PC-3 (cell line): Measurements from ENCODE around the gene HASPIN. TPM values are rescaled to one million over a fixed set of nuclear protein-coding genes. Genes with fewer than 3 reads are reported as not detected.
A peak's percentile ranks its signal among the peaks of the same experiment; 100 is the strongest.

ENCODE experiments used
- ATAC-seq: fragments of 200-7000 bp; cut with Tn5 transposase; 2 replicates; pipeline ENCODE4 v1.9.1; 2020; ENCODE audit warnings: mild to moderate bottlenecking, moderate library complexity
- BruUV-seq: library from RNA; stranded (reverse); fragments of 400-500 nt; replicated peaks from 2 replicates; lab custom pipeline; 2021; lab: Mats Ljungman, UMichigan
- CTCF ChIA-PET: fragments of 300-600 bp; sonication (Branson Sonifier 250); formaldehyde crosslinking; loops from one replicate; lab custom pipeline; 2022; ENCODE audit warnings: antibody characterized with exemption; lab: Charles Lee
- POLR2A ChIA-PET: fragments of 300-600 bp; sonication (Branson Sonifier 250); formaldehyde crosslinking; loops from one replicate; lab custom pipeline; 2022; ENCODE audit warnings: antibody characterized with exemption; ENCODE audit not compliant: unreplicated experiment; lab: Charles Lee
- DNase-seq: peaks from one replicate; pipeline ENCODE4 v3.0.0-alpha.2; 2015
- H2AFZ ChIP-seq: fragments of 300-600 bp; sonication (generic); 2 replicates; pipeline ENCODE4 v1.6.0; 2016; ENCODE audit warnings: antibody characterized with exemption, low read length
- H3F3A ChIP-seq: fragments of 300-600 bp; sonication (generic); one replicate; pipeline ENCODE4 v1.6.0; 2017; ENCODE audit warnings: antibody characterized with exemption, low read length, control low read depth, mild to moderate bottlenecking; ENCODE audit not compliant: unreplicated experiment
- H3K27ac ChIP-seq: fragments of 300-600 bp; sonication (generic); 2 replicates; pipeline ENCODE4 v1.5.1; 2016; ENCODE audit warnings: mild to moderate bottlenecking, low read length
- H3K27me3 ChIP-seq: fragments of 300-600 bp; sonication (generic); 2 replicates; pipeline ENCODE4 v1.6.1; 2016; ENCODE audit warnings: low read length, mixed read lengths
- H3K36me3 ChIP-seq: fragments of 300-600 bp; sonication (generic); 2 replicates; pipeline ENCODE4 v1.6.1; 2016; ENCODE audit warnings: low read depth, mixed run types, low read length, mixed read lengths
- H3K4me1 ChIP-seq: fragments of 300-600 bp; sonication (generic); 2 replicates; pipeline ENCODE4 v1.5.1; 2016; ENCODE audit warnings: low read length; ENCODE audit not compliant: insufficient read depth
- H3K4me2 ChIP-seq: fragments of 300-600 bp; sonication (generic); 2 replicates; pipeline ENCODE4 v1.6.0; 2016; ENCODE audit warnings: low read length
- H3K4me3 ChIP-seq: fragments of 300-600 bp; sonication (generic); 2 replicates; pipeline ENCODE4 v1.5.1; 2016; ENCODE audit warnings: mild to moderate bottlenecking, low read length, mixed read lengths
- H3K79me2 ChIP-seq: fragments of 300-600 bp; sonication (generic); 2 replicates; pipeline ENCODE4 v1.6.1; 2017; ENCODE audit warnings: low read length, mixed read lengths
- H3K9ac ChIP-seq: fragments of 300-600 bp; sonication (generic); 2 replicates; pipeline ENCODE4 v1.6.0; 2016; ENCODE audit warnings: mild to moderate bottlenecking, low read length
- H3K9me2 ChIP-seq: fragments of 300-600 bp; sonication (generic); replicated peaks from 2 replicates; pipeline ENCODE4 v1.6.1; 2016; ENCODE audit warnings: mixed run types, low read length, mixed read lengths
- H3K9me3 ChIP-seq: fragments of 300-600 bp; sonication (generic); 2 replicates; pipeline ENCODE4 v1.6.1; 2016; ENCODE audit warnings: low read length, mixed read lengths
- H4K20me1 ChIP-seq: fragments of 300-600 bp; sonication (generic); 2 replicates; pipeline ENCODE4 v1.6.1; 2016; ENCODE audit warnings: low read length, mixed read lengths
- CTCF ChIP-seq: fragments of 300-600 bp; sonication (generic); conservative IDR thresholded peaks from 2 replicates; pipeline ENCODE4 v1.5.1; 2017; ENCODE audit warnings: antibody characterized with exemption, low read depth, mild to moderate bottlenecking, low read length
- EZH2 ChIP-seq: fragments of 300-600 bp; sonication (generic); IDR thresholded peaks from one replicate; pipeline ENCODE4 v1.6.1; 2017; ENCODE audit warnings: antibody characterized with exemption, mild to moderate bottlenecking, low read length; ENCODE audit not compliant: unreplicated experiment
- EZH2phosphoT487 ChIP-seq: fragments of 300-600 bp; sonication (generic); IDR thresholded peaks from 2 replicates; pipeline ENCODE4 v1.6.1; 2018; ENCODE audit warnings: mild to moderate bottlenecking, antibody characterized with exemption, low read length, borderline replicate concordance
- intact Hi-C: fragments of 100-400 bp; cut with micrococcal nuclease; formaldehyde crosslinking; loops from 2 replicates; pipeline ENCODE4 v1.9.0; 2023
- total RNA-seq: library from RNA; depleted of rRNA; stranded (reverse); fragments of >200 nt; gene quantifications from 2 replicates; pipeline ENCODE4 v1.2.3, GENCODE V29; 2014

Gene HASPIN
- total RNA-seq, 1 experiment from 2014 or later, result 10.6 TPM

- intact Hi-C loops, result loop anchor here (5.0 kb wide), 1 partner anchor 51 kb away; no protein-coding TSS in a partner anchor
- DNase-seq (no peak), ATAC-seq (no peak)
- Histone ChIP-seq H3K9ac (no peak overlapping the region), H3K9me2 (no peaks in the 10 kb centered on the region), H3K79me2 (no peaks in the 10 kb centered on the region), H4K20me1 (no peaks in the 10 kb centered on the region), H3K27me3 (no peaks in the 10 kb centered on the region), H3K4me2 (no peak overlapping the region), H3K36me3 (no peaks in the 10 kb centered on the region; the same call in 1 of the 2 replicates), H3K9me3 (no peaks in the 10 kb centered on the region), H2AFZ (no peak overlapping the region), H3K27ac (no peak overlapping the region), H3K4me3 (no peak overlapping the region), H3F3A (no peaks in the 10 kb centered on the region), H3K4me1 (no peaks in the 10 kb centered on the region)
- TF ChIP-seq EZH2phosphoT487 (no peak), EZH2 (no peak), CTCF (no peak)
- ChIA-PET CTCF (no interaction called here), POLR2A (no interaction called here)
- BruUV-seq, result no TSS peak
Observed at GRCh38 chr17:3681565-3681964, 42.1 kb upstream of the HASPIN start.

GRCh38 chr17:3682033-3682432 lies 41.7 kb upstream of the HASPIN start:
- no peak overlapping the region for H3K27ac ChIP-seq
- DNase-seq, result no peak
- H3K9me2 ChIP-seq, result no peaks in the 10 kb centered on the region
- POLR2A ChIA-PET, result no interaction called here
- no TSS peak for BruUV-seq
- no peaks in the 10 kb centered on the region for H3K79me2 ChIP-seq
- H3K4me3 ChIP-seq, result no peak overlapping the region
- H3K36me3 ChIP-seq, result no peaks in the 10 kb centered on the region; the same call in 1 of the 2 replicates
- no peak overlapping the region for H3K9ac ChIP-seq
- no peak overlapping the region for H3K4me2 ChIP-seq
- intact Hi-C loops, result loop anchor here (5.0 kb wide), 1 partner anchor 50 kb away; no protein-coding TSS in a partner anchor
- TF ChIP-seq EZH2phosphoT487 (no peak), CTCF (no peak), EZH2 (no peak)
- CTCF ChIA-PET, result no interaction called here
- H2AFZ ChIP-seq, result no peak overlapping the region
- H3F3A ChIP-seq, result no peaks in the 10 kb centered on the region
- no peaks in the 10 kb centered on the region for H3K9me3 ChIP-seq
- H3K4me1 ChIP-seq, result no peaks in the 10 kb centered on the region
- H3K27me3 ChIP-seq, result no peaks in the 10 kb centered on the region
- no peak for ATAC-seq
- H4K20me1 ChIP-seq, result no peaks in the 10 kb centered on the region

- H3K27ac ChIP-seq, result no peak overlapping the region
- no peak overlapping the region for H3K4me2 ChIP-seq
- POLR2A ChIA-PET, result no interaction called here
- no peaks in the 10 kb centered on the region for H3K27me3 ChIP-seq
- no peaks in the 10 kb centered on the region for H3K79me2 ChIP-seq
- no peaks in the 10 kb centered on the region for H3K9me3 ChIP-seq
- no peaks in the 10 kb centered on the region; the same call in 1 of the 2 replicates for H3K36me3 ChIP-seq
- no peaks in the 10 kb centered on the region for H4K20me1 ChIP-seq
- CTCF ChIA-PET, result no interaction called here
- H3K4me3 ChIP-seq, result no peak overlapping the region
- no peaks in the 10 kb centered on the region for H3K9me2 ChIP-seq
- peak; percentile 35 for DNase-seq
- intact Hi-C loops, result loop anchor here (5.0 kb wide), 1 partner anchor 49 kb away; no protein-coding TSS in a partner anchor
- ATAC-seq, result peak; percentile 62; the same call in 1 of the 2 replicates
- TF ChIP-seq EZH2phosphoT487 (no peak), CTCF (peak; percentile 75), EZH2 (no peak)
- no peak overlapping the region for H2AFZ ChIP-seq
- H3F3A ChIP-seq, result no peaks in the 10 kb centered on the region
- no TSS peak for BruUV-seq
- H3K4me1 ChIP-seq, result no peaks in the 10 kb centered on the region
- H3K9ac ChIP-seq, result no peak overlapping the region
Observed at GRCh38 chr17:3683054-3683511, 40.6 kb upstream of the HASPIN start.
